ENCODE measurements around the gene FUT2. TPM values are rescaled to one million over a fixed set of nuclear protein-coding genes. Genes with fewer than 3 reads are reported as not detected.
A peak's percentile ranks its signal among the peaks of the same experiment; 100 is the strongest.

FUT2 gene
- polyA plus RNA-seq, 1 donor (not counting 4 experiments of a cell fraction or from before 2014, with no cell fraction given), result 2.3 TPM

GRCh38 chr19:48696353-48697010 lies 711 bp downstream of the FUT2 start:
- Histone ChIP-seq H3K79me2 (ENCODE audit: control insufficient read depth, insufficient read depth, low read length) (no peaks in the 10 kb centered on the region), H3K9me3 (ENCODE audit: control insufficient read depth, low read depth, low read length) (no peaks in the 10 kb centered on the region), H3K9me1 (ENCODE audit: control insufficient read depth, extremely low read depth, insufficient read depth, low read length) (no peaks in the 10 kb centered on the region), H3K36me3 (ENCODE audit: control insufficient read depth in 2 of 2, extremely low read depth in 1 of 2, insufficient read depth in 2 of 2, low read length in 2 of 2) (peaks cover 0 to 1% of the 10 kb centered on the region in 2 experiments), H3K27me3 (ENCODE audit: control insufficient read depth, extremely low read depth, insufficient read depth, low read length) (no peaks in the 10 kb centered on the region), H4K20me1 (ENCODE audit: control insufficient read depth, extremely low read depth, insufficient read depth, low read length) (no peaks in the 10 kb centered on the region), H3K4me2 (ENCODE audit: control insufficient read depth, extremely low read depth, insufficient read depth, low read depth, low read length) (peak overlapping the region; percentile 95), H3K4me3 (ENCODE audit: control insufficient read depth in 2 of 3, extremely low read depth in 1 of 3, insufficient read depth in 2 of 3, low read depth in 1 of 3, low read length in 3 of 3) (peak overlapping the region; percentile 48 to 70 (median 67)), H3K4me1 (ENCODE audit: control insufficient read depth, extremely low read depth, insufficient read depth, low read length) (peaks cover 26% of the 10 kb centered on the region), H3K27ac (ENCODE audit: control insufficient read depth, insufficient read depth, low read length) (peak overlapping the region; percentile 36), H2AFZ (ENCODE audit: control insufficient read depth, low read length) (peak overlapping the region; percentile 83), H3K9ac (ENCODE audit: control insufficient read depth, extremely low read depth, insufficient read depth, low read length) (peak overlapping the region; percentile 60)
- FAIRE-seq (no peak), DNase-seq (ENCODE audit: low read depth, low spot score) (no peak)
- dilution Hi-C loops (cut with MboI; ENCODE audit: extremely low pct_ligation_motif_present, low sequenced_read_pairs), result no loop called here
- TF ChIP-seq EZH2 (IDR thresholded peaks at IDR 0.05; ENCODE audit: low read length), result no peak
- no peak for TF ChIP-seq CTCF (optimal IDR thresholded peaks at IDR 0.05 in 1 of 3, IDR thresholded peaks at IDR 0.05 in 1 of 3, conservative IDR thresholded peaks at IDR 0.05 in 1 of 3; ENCODE audit: extremely low read depth in 1 of 3, insufficient read depth in 2 of 3, low read length in 3 of 3)

- Histone ChIP-seq H2AFZ (ENCODE audit: control insufficient read depth, low read length) (no peak overlapping the region), H3K4me3 (ENCODE audit: control insufficient read depth in 2 of 3, extremely low read depth in 1 of 3, insufficient read depth in 2 of 3, low read depth in 1 of 3, low read length in 3 of 3) (no peak overlapping the region), H3K9me3 (ENCODE audit: control insufficient read depth, low read depth, low read length) (no peaks in the 10 kb centered on the region), H3K27ac (ENCODE audit: control insufficient read depth, insufficient read depth, low read length) (peak overlapping the region; percentile 26), H4K20me1 (ENCODE audit: control insufficient read depth, extremely low read depth, insufficient read depth, low read length) (no peaks in the 10 kb centered on the region), H3K79me2 (ENCODE audit: control insufficient read depth, insufficient read depth, low read length) (no peaks in the 10 kb centered on the region), H3K9me1 (ENCODE audit: control insufficient read depth, extremely low read depth, insufficient read depth, low read length) (no peaks in the 10 kb centered on the region), H3K4me2 (ENCODE audit: control insufficient read depth, extremely low read depth, insufficient read depth, low read depth, low read length) (no peak overlapping the region), H3K27me3 (ENCODE audit: control insufficient read depth, extremely low read depth, insufficient read depth, low read length) (no peaks in the 10 kb centered on the region), H3K4me1 (ENCODE audit: control insufficient read depth, extremely low read depth, insufficient read depth, low read length) (peaks cover 26% of the 10 kb centered on the region), H3K36me3 (ENCODE audit: control insufficient read depth in 2 of 2, extremely low read depth in 1 of 2, insufficient read depth in 2 of 2, low read length in 2 of 2) (peaks cover 0 to 3% of the 10 kb centered on the region in 2 experiments), H3K9ac (ENCODE audit: control insufficient read depth, extremely low read depth, insufficient read depth, low read length) (no peak overlapping the region)
- dilution Hi-C loops (cut with MboI; ENCODE audit: extremely low pct_ligation_motif_present, low sequenced_read_pairs), result no loop called here
- FAIRE-seq (peak; percentile 34), DNase-seq (ENCODE audit: low read depth, low spot score) (no peak)
- TF ChIP-seq EZH2 (IDR thresholded peaks at IDR 0.05; ENCODE audit: low read length) (no peak), CTCF (optimal IDR thresholded peaks at IDR 0.05 in 1 of 3, IDR thresholded peaks at IDR 0.05 in 1 of 3, conservative IDR thresholded peaks at IDR 0.05 in 1 of 3; ENCODE audit: extremely low read depth in 1 of 3, insufficient read depth in 2 of 3, low read length in 3 of 3) (no peak)
Measured at GRCh38 chr19:48698046-48698445, 2.3 kb downstream of the FUT2 start.

Data from keratinocyte (primary cell).